H1 (cell line): ENCODE results near the gene METTL9. TPM values are rescaled to one million over a fixed set of nuclear protein-coding genes. Genes with fewer than 3 reads are reported as not detected.

Experiments
- CTCF ChIA-PET: fragments of 300-600 bp; sonication (Branson Sonifier 250); formaldehyde crosslinking; loops from one replicate; lab custom pipeline; 2021; ENCODE audit not compliant: partially characterized antibody; lab: Charles Lee
- POLR2A ChIA-PET: fragments of 300-600 bp; sonication (Branson Sonifier 250); formaldehyde crosslinking; loops from one replicate; lab custom pipeline; 2021; ENCODE audit warnings: inconsistent platforms; ENCODE audit not compliant: partially characterized antibody; lab: Charles Lee
- DNase-seq, 2 experiments: peaks; one replicate each; pipeline versions ENCODE4 v3.0.0 to v3.0.0-alpha.2; 2010 to 2022; ENCODE audit warnings: low spot score in 2 of 2, low read depth in 1 of 2, mixed read lengths in 1 of 2
- FAIRE-seq: peaks from 2 replicates; lab custom pipeline; 2011; peaks lifted over from hg19 to GRCh38; lab: Jason Lieb, UNC
- H2AFZ ChIP-seq: 2 replicates; pipeline ENCODE4 v1.8.1; 2012; ENCODE audit warnings: low read length, inconsistent platforms
- H2AK5ac ChIP-seq: 2 replicates; pipeline ENCODE4 v1.6.1; 2013; ENCODE audit warnings: low read depth, low read length
- H2BK120ac ChIP-seq: replicated peaks from 2 replicates; pipeline ENCODE3; 2013; ENCODE audit warnings: low read depth, low read length, inconsistent platforms
- H2BK12ac ChIP-seq: 2 replicates; pipeline ENCODE4 v1.6.1; 2013; ENCODE audit warnings: low read depth, low read length
- H2BK15ac ChIP-seq: 2 replicates; pipeline ENCODE4 v1.6.1; 2013; ENCODE audit warnings: low read length
- H2BK20ac ChIP-seq: 2 replicates; pipeline ENCODE4 v1.6.1; 2013; ENCODE audit warnings: low read length
- H2BK5ac ChIP-seq: 2 replicates; pipeline ENCODE4 v1.6.1; 2013; ENCODE audit warnings: low read depth, low read length
- H3K14ac ChIP-seq: 2 replicates; pipeline ENCODE4 v1.6.1; 2013; ENCODE audit warnings: inconsistent platforms; ENCODE audit not compliant: insufficient read length
- H3K18ac ChIP-seq: 2 replicates; pipeline ENCODE4 v1.6.1; 2013; ENCODE audit warnings: low read length; ENCODE audit errors: extremely low read depth
- H3K23ac ChIP-seq: 2 replicates; pipeline ENCODE4 v1.6.1; 2013; ENCODE audit warnings: inconsistent platforms; ENCODE audit not compliant: insufficient read length
- H3K23me2 ChIP-seq: 2 replicates; pipeline ENCODE4 v1.6.1; 2013; ENCODE audit warnings: low read depth, low read length
- H3K27ac ChIP-seq: 2 replicates; pipeline ENCODE4 v1.6.1; 2011; ENCODE audit warnings: low read depth, low read length, inconsistent platforms
- H3K27me3 ChIP-seq, 4 experiments: replicated peaks in 1 of 4; 1 replicate in 1 of 4; 2 replicates in 3 of 4; pipeline versions ENCODE4 v1.6.1 to v1.8.1; 2011 to 2013; ENCODE audit warnings: low read length in 3 of 4, mild to moderate bottlenecking in 3 of 4, inconsistent platforms in 2 of 4, mixed read lengths in 2 of 4, moderate library complexity in 1 of 4; ENCODE audit not compliant: control insufficient read depth in 3 of 4, insufficient read depth in 3 of 4; ENCODE audit errors: extremely low read depth in 1 of 4
- H3K36me3 ChIP-seq, 4 experiments: 2 replicates each; pipeline versions ENCODE4 v1.6.1 to v1.8.1; 2011 to 2013; ENCODE audit warnings: mild to moderate bottlenecking in 4 of 4, low read length in 3 of 4, moderate library complexity in 2 of 4, control low read depth in 1 of 4, inconsistent platforms in 1 of 4; ENCODE audit not compliant: insufficient read depth in 4 of 4, control insufficient read depth in 2 of 4
- H3K4ac ChIP-seq: replicated peaks from 2 replicates; pipeline ENCODE3; 2013; ENCODE audit warnings: low read length, low read depth, mixed read lengths, inconsistent platforms; ENCODE audit not compliant: insufficient read length
- H3K4me1 ChIP-seq, 4 experiments: replicated peaks in 1 of 4; 1 replicate in 1 of 4; 2 replicates in 3 of 4; pipeline versions ENCODE4 v1.6.1 to v1.8.1; 2011 to 2013; ENCODE audit warnings: low read length in 3 of 4, inconsistent platforms in 2 of 4, mixed read lengths in 1 of 4; ENCODE audit not compliant: insufficient read depth in 4 of 4, control insufficient read depth in 3 of 4
- H3K4me2 ChIP-seq, 2 experiments: 2 replicates each; pipeline versions ENCODE4 v1.6.1 to v1.8.1; 2011 to 2013; ENCODE audit warnings: low read depth in 2 of 2, low read length in 2 of 2, control low read depth in 1 of 2, inconsistent platforms in 1 of 2, mild to moderate bottlenecking in 1 of 2; ENCODE audit not compliant: insufficient read depth in 1 of 2
- H3K4me3 ChIP-seq, 4 experiments: fragments of 200-600, 300-600 bp in 1 of 4; sonication (generic), shearing (Covaris generic), sonication (Bioruptor Twin) in 1 of 4; 2 replicates each; pipeline versions ENCODE4 v1.5.1 to v1.8.1; 2011 to 2016; ENCODE audit warnings: low read length in 4 of 4, low read depth in 3 of 4, control low read depth in 2 of 4, inconsistent platforms in 2 of 4, mild to moderate bottlenecking in 2 of 4, mixed read lengths in 1 of 4, moderate library complexity in 1 of 4; ENCODE audit not compliant: insufficient read depth in 2 of 4; ENCODE audit errors: extremely low read depth in 1 of 4
- H3K56ac ChIP-seq: replicated peaks from 2 replicates; pipeline ENCODE3; 2013; ENCODE audit warnings: low read depth, mild to moderate bottlenecking, mixed read lengths, low read length, inconsistent platforms; ENCODE audit not compliant: insufficient read length
- H3K79me1 ChIP-seq: 2 replicates; pipeline ENCODE4 v1.6.1; 2013; ENCODE audit warnings: low read depth, low read length, control low read depth
- H3K79me2 ChIP-seq, 2 experiments: 2 replicates each; pipeline versions ENCODE4 v1.6.1 to v1.8.1; 2012 to 2013; ENCODE audit warnings: low read length in 2 of 2, mild to moderate bottlenecking in 2 of 2, inconsistent platforms in 1 of 2; ENCODE audit not compliant: insufficient read depth in 2 of 2, control insufficient read depth in 1 of 2
- H3K9ac ChIP-seq, 4 experiments: replicated peaks in 1 of 4; 1 replicate in 1 of 4; 2 replicates in 3 of 4; pipeline versions ENCODE4 v1.6.1 to v1.8.1; 2011 to 2013; ENCODE audit warnings: low read depth in 3 of 4, low read length in 3 of 4, control low read depth in 2 of 4, mild to moderate bottlenecking in 2 of 4, moderate library complexity in 2 of 4, inconsistent platforms in 1 of 4; ENCODE audit errors: extremely low read depth in 1 of 4
- H3K9me3 ChIP-seq, 2 experiments: 2 replicates each; pipeline versions ENCODE4 v1.6.1 to v1.8.1; 2012 to 2013; ENCODE audit warnings: mild to moderate bottlenecking in 2 of 2, moderate library complexity in 2 of 2, control low read depth in 1 of 2, inconsistent platforms in 1 of 2, low read depth in 1 of 2, low read length in 1 of 2, mixed read lengths in 1 of 2; ENCODE audit not compliant: insufficient read depth in 2 of 2
- H4K20me1 ChIP-seq, 2 experiments: replicated peaks in 1 of 2; 2 replicates each; pipeline versions ENCODE3 to v1.8.1; 2011 to 2013; ENCODE audit warnings: inconsistent platforms in 2 of 2, low read length in 2 of 2, mild to moderate bottlenecking in 1 of 2; ENCODE audit not compliant: insufficient read depth in 2 of 2, control insufficient read depth in 1 of 2
- H4K5ac ChIP-seq: 2 replicates; pipeline ENCODE4 v1.6.1; 2013; ENCODE audit warnings: low read length, low read depth, mixed read lengths, inconsistent platforms; ENCODE audit not compliant: insufficient read length
- H4K8ac ChIP-seq: 2 replicates; pipeline ENCODE4 v1.8.0; 2013; ENCODE audit warnings: mild to moderate bottlenecking, moderate library complexity, low read length, inconsistent platforms; ENCODE audit not compliant: insufficient read depth; ENCODE audit errors: extremely low read depth
- H4K91ac ChIP-seq: replicated peaks from 2 replicates; pipeline ENCODE3; 2013; ENCODE audit warnings: low read length, mixed read lengths, inconsistent platforms; ENCODE audit not compliant: insufficient read length
- HDAC6 ChIP-seq: IDR thresholded peaks from one replicate; pipeline ENCODE4 v1.7.1; 2012; ENCODE audit warnings: low read depth, mild to moderate bottlenecking, inconsistent platforms, low read length, moderate library complexity
- NANOG ChIP-seq: IDR thresholded peaks from 2 replicates; pipeline ENCODE4 v1.6.1; 2011; ENCODE audit warnings: low read length, low read depth, mild to moderate bottlenecking, inconsistent platforms; ENCODE audit not compliant: insufficient read depth, poor library complexity, severe bottlenecking
- SRF ChIP-seq: IDR thresholded peaks from 2 replicates; pipeline ENCODE4 v1.6.1; 2011; ENCODE audit warnings: mild to moderate bottlenecking, low read depth, low read length, moderate library complexity
- YY1 ChIP-seq: IDR thresholded peaks from 2 replicates; pipeline ENCODE4 v1.6.1; 2011; ENCODE audit warnings: low read depth, mild to moderate bottlenecking, low read length
- WGBS, 2 experiments: shearing (Covaris generic) in 1 of 2; methylation state at CpG; one replicate each; pipeline versions ENCODE4 v1.1.6 to v1.1.7; 2013 to 2015; ENCODE audit warnings: low lambda C conversion rate in 2 of 2, mixed read lengths in 2 of 2, inconsistent platforms in 1 of 2, low coverage in 1 of 2, missing lambda C conversion rate in 1 of 2; ENCODE audit not compliant: insufficient replicate concordance in 2 of 2, insufficient coverage in 1 of 2, insufficient read length in 1 of 2; ENCODE audit errors: extremely low coverage in 1 of 2, missing lambda C conversion rate in 1 of 2; 5-methylcytosine and 5-hydroxymethylcytosine counted together
- polyA plus RNA-seq, 7 experiments: library from polyadenylated mRNA; depleted of rRNA in 3 of 7; stranded (reverse) in 5 of 7; unstranded in 2 of 7; fragments of >200 nt in 5 of 7; fragments of 200-250 nt in 2 of 7; gene quantifications; 1 replicate in 5 of 7; 2 replicates in 1 of 7; 4 replicates in 1 of 7; pipeline versions ENCODE4 v1.2.1 to v1.2.3, GENCODE V29; 2011 to 2013; ENCODE audit warnings: missing spikeins in 2 of 7, mixed read lengths in 2 of 7
- total RNA-seq: library from RNA; stranded (reverse); fragmentation: NEBNext Ultra II Directional; extraction: Animal tissue kit (Norgen Biotek cat#: 25700); gene quantifications from 2 replicates; pipeline ENCODE4 v1.2.1, GENCODE V29; 2021

Gene METTL9
- total and polyA plus RNA-seq, 2 of the 8 experiments (the other 6 are each of a cell fraction or from before 2014, with no cell fraction given), result 45.4 to 112 TPM

- Histone ChIP-seq H3K4ac (no peak overlapping the region), H3K27ac (no peak overlapping the region), H3K27me3 (no peaks in the 10 kb centered on the region), H3K18ac (no peak overlapping the region), H2BK15ac (no peak overlapping the region), H3K4me2 (no peak overlapping the region), H3K9ac (no peak overlapping the region), H4K91ac (no peak overlapping the region), H2AFZ (no peak overlapping the region), H3K23ac (no peak overlapping the region), H2BK5ac (no peak overlapping the region), H3K14ac (no peak overlapping the region), H4K8ac (no peak overlapping the region), H2BK12ac (no peak overlapping the region), H3K9me3 (no peaks in the 10 kb centered on the region), H2AK5ac (no peak overlapping the region), H4K5ac (no peak overlapping the region), H3K4me3 (no peak overlapping the region), H2BK120ac (no peak overlapping the region), H3K23me2 (no peaks in the 10 kb centered on the region), H3K79me2 (no peaks in the 10 kb centered on the region), H2BK20ac (no peak overlapping the region), H3K79me1 (no peaks in the 10 kb centered on the region), H3K56ac (no peak overlapping the region), H3K36me3 (no peaks in the 10 kb centered on the region), H4K20me1 (no peaks in the 10 kb centered on the region), H3K4me1 (peaks cover 0 to 2% (median 1%) of the 10 kb centered on the region in 4 experiments; a peak in 2 of 7 replicates)
- DNase-seq (no peak), FAIRE-seq (no peak)
- WGBS, 2 experiments, result 95% methylated on average over 5 of the region's 5 CpGs; no CpG with 5 or more reads in 1 of the 2 experiments
- ChIA-PET POLR2A (interaction anchor here (0.6 kb wide), 1 partner anchor 45 kb away, joined by 5 read pairs; the partner anchor contains the start of gene IGSF6), CTCF (interaction anchor here (0.6 to 9.9 kb wide), 4 partner anchors 13 to 113 kb away, joined by 5 to 93 read pairs (median 12); no protein-coding TSS in a partner anchor)
- TF ChIP-seq YY1, result no peak
- TF ChIP-seq HDAC6, result no peak
- TF ChIP-seq SRF, result no peak
- TF ChIP-seq NANOG, result no peak
These were observed 97.7 kb downstream of the METTL9 start for GRCh38 chr16:21697032-21697431.
